ENCODE data around the gene GPR157.
"Not testable (repeated sequence)": the region's sequence is repeated elsewhere in the genome, so short reads cannot be mapped to it uniquely, and the experiment has no call there.

The GPR157 gene

DNA sequence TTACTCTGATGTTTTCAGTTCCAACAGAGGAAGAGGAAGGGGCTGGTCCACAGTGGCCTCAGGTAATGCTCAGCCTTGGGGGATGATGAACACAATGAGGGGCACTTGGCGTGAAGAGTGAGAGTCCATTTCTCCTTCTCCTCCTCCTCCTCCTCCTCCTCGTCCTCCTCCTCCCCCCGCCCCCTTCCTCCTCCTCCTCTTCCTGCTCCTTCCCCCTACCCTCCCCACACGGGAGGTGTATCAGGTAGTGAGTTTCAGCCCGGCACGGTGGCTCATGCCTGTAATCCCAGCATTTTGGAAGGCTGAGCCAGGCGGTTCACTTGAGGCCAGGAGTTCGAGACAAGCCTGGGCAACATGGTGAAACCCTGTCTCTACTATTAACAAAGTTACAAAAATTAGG lies 17.3 kb upstream of the GPR157 start:
- no peak for DNase-seq (ENCODE audit: low read depth in 2 of 2)

DNA sequence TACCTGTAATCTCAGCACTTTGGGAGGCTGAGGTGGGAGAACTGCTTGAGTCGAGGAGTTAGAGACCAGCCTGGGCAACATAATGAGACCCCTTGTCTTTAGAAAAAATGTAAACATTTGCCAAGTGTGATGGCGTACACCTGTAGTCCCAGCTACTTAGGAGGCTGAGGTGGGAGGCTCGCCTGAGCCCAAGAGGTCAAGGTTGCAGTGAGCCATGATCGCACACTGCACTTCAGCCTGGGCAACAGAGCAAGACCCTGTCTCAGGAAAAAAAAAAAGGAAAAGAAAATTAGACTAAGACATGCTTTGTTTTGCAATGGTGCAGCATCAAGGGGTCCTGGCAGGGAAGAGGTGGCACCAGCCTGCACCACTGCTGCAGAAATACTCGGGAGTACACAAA lies 16.8 kb upstream of the GPR157 start:
- no peak for DNase-seq (ENCODE audit: low read depth in 2 of 2)

DNA sequence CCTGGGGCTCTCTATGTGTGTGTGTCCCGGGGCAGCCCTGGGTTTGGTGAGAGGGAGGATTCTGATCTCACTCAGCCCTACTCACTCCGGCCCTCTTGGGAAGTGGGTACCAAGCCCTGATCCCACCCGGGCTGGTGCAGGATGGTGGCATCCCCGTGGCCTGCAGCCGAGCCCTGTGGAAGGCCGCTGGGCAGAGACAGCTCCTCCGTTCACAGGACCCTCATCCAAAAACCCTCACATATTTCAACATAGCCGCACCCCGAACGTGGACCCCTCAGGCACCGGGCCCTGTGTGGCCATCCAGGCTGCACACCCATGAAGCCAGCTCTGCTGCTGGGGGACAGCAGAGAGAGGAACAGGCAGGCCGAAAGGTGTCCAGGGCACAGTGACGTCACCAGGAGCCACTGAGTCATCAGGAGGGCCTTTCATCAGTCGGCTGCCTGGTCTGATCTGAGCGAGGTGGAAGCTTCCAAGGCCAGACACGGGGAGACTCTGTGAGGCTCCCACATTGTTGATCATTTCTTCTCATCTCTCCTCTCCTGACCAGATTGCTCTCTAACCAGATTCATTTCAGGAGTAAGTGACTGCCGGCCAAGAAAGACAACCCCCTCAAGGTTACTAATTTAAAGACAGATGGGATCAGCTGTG lies 16.2 kb upstream of the GPR157 start:
- DNase-seq (ENCODE audit: low read depth in 2 of 2), result no peak

DNA sequence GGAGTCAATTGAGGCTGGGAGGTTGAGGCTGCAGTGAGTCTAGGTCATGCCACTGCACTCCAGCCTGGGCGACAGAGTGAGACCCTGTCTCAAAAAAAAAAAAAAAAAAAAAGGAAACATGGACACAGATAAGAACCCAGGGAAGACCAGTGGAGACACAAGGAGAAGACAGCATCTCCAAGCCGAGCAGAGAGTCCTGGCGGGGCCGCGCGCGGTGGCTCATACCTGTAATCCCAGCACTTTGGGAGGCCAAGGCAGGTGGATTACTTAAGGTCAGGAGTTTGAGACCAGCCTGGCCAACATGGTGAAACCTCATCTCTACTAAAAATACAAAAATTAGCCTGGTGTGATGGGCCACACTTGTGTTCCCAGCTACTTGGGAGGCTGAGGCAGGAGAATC lies 15.6 kb upstream of the GPR157 start:
- DNase-seq (ENCODE audit: low read depth in 2 of 2), result not testable (repeated sequence)

DNA sequence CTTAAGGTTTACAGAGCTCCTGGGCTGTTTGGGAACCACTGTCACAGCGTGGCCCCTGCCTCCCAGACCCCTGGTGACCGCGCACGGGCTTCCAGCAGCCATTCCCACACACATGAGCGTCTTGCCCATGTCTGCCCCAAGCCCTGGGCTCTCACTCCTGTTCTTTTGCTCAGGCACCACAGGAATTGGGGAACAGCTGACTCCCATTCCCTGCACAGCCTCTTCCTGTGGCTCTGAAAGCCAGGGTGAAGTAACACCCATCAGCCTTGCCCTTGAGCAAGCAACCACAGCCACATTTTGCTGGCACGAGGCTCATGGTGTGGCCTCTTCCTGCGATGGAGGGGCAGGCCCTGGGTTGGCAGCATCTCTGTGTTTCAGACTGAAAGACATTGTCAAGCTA lies 14.3 kb upstream of the GPR157 start:
- no peak for DNase-seq (ENCODE audit: low read depth in 2 of 2)

DNA sequence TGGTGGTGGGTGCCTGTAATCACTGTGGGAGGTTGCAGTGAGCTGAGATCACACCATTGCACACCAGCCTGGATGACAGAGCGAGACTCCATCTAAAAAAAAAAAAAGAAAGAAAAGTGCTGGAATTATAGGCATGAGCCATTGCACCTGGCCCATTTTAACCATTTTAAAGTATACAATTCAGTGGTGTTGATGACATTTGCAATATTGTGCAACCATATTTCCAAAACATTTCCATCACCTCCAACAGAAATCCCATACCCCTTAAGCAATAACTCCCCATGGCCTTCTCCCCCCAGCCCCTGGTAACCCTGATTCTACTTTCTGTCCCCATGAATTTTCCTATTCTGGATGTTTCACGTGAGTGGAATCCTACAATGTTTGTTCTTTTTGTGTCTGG lies 11.0 kb upstream of the GPR157 start:
- DNase-seq (ENCODE audit: low read depth in 2 of 2), result no peak

DNA sequence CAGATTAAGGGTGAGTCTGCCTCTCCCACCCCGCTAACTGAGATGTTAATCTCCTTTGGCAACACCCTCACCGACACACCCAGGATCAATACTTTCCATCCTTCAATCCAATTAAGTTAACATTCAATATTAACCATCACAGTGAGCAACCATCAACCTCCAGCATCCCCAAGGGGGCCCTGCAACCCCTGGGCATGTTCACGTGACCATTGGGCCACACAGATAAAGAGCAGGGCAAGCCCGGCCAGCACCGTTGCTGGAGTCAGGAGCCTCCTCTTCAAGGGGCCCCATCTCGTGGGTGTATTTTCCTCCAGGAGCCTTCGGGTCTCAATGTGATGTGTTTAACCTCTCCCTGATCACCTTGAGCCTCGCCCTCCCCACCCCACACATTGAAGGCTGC lies 8.0 kb upstream of the GPR157 start:
- DNase-seq (ENCODE audit: low read depth in 2 of 2), result no peak

DNA sequence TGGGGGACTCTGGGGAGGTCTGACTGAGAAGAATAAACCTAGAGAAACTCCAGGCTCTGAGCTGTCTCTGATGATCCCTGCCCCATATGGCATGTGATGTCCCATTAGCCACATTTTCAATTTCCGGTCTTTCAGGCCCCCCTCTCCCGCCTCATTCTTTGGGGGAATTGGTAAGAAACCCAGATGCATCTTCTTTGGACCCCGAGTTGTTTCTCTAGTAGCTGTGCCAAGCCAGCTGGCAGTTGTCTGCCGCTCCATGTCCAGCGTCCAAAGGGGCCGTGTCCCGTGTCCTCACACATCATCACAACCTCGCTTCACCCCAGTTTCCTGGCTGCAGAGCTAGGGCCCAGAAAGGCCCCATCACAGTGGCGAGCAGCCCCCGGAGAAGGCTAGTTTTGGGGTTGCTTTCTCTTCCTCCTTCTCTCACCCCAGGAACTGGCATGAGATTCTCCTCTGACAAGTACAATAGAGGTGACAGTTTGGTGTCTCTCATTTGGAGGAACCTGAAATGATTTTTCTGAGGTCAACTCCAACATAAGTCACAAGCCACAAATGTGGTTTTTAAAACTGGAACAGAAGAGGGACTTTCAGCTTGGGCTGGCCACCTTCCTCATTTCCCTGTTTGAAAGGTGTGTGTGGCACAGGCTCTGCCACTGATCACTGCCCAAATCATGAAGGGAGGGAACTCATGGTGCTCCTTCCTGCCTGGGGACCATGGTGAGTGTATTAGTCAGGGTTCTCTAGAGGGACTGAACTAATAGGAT lies 6.4 kb upstream of the GPR157 start:
- DNase-seq (ENCODE audit: low read depth in 2 of 2), result no peak

DNA sequence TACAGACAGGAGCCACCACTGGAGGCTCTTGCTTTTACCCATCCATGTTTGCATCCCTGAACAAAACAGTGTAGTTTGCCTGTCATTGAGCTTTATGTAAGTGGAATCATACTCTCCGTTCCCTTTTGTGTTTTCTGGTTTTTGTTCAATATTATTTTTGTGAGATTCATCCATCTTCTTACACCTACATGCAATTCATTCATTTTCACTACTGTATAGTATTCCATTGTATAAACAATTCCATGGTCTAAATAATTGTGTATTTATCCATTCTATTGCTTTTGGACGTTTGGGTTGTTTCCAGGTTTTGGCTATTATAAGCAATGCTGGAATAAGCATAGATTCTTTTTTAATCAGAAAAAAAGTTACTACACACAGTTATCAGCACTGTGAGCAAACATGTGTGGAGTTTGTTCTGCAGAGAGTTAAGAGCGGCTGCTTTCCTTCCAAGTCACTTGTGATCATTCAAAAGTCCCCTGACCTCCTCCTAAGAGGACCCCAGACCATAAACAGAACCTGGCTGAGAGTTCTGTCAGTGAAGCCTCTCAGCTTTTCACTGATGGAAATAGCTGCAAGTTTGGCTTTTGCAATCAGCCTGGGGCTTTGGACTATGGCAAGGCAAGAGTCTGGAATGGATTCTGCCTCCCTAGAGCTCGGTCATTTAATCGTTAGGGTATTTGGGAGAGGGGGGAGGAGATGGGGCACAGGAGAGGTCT lies 5.1 kb upstream of the GPR157 start:
- DNase-seq (ENCODE audit: low read depth in 2 of 2), result no peak

DNA sequence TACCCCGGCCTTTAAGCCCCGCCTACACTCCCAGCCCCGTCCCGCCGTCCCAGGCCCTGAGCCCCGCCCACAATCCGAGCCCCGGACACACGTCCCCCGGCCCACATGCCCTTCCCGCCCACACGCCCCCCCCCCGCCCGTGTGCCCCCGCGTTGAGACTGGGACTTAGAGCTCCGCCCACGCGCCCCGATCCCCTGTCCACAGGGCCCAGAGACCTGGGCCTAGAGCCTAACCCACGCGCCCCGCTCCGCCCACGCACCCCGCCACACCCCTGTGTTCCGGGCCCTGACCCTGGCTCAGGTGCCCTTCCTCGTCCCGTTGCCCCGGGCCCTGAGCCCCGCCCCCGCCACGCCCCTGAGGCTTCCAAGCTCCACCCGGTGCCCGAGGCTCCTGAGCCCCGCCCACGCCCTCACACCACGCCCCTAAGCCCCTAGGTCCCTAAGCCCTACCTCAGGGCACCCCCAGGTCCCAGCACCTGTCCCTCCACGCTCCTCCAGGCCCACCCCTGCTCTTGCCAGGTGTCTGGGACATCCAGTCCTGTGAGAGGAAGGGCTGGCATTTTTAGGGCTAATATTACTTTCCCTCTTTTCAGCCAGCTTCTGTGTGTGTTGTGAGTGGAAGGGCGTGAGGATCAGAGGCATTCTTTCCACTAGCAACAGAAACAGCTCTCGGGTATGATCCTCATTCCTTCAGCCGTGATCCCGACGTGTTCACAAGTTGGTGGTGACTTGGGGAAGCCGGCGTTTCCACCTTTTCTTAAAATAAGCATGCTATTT lies 552 bp upstream of the GPR157 start:
- DNase-seq (ENCODE audit: low read depth in 2 of 2), result peak; percentile 68 to 84

DNA sequence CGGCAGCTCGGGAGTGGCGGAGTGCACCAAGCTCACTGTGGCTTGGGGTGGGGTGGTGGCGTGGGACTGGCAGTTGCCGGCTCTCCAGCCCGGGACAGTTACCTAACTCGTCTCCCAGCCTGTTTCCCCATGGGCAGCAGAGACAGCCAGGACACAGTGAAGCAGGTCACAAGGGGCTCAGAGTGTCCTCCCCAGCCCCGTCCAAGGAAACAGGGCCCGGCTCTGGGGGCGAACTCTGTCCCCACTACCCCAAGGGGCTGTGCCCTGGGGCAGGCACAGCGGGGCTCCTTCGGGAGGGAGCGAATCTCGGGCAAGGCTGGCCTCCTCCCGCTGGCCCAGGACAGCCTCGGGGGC lies 759 bp downstream of the GPR157 start:
- no peak for DNase-seq (ENCODE audit: low read depth in 2 of 2)

DNA sequence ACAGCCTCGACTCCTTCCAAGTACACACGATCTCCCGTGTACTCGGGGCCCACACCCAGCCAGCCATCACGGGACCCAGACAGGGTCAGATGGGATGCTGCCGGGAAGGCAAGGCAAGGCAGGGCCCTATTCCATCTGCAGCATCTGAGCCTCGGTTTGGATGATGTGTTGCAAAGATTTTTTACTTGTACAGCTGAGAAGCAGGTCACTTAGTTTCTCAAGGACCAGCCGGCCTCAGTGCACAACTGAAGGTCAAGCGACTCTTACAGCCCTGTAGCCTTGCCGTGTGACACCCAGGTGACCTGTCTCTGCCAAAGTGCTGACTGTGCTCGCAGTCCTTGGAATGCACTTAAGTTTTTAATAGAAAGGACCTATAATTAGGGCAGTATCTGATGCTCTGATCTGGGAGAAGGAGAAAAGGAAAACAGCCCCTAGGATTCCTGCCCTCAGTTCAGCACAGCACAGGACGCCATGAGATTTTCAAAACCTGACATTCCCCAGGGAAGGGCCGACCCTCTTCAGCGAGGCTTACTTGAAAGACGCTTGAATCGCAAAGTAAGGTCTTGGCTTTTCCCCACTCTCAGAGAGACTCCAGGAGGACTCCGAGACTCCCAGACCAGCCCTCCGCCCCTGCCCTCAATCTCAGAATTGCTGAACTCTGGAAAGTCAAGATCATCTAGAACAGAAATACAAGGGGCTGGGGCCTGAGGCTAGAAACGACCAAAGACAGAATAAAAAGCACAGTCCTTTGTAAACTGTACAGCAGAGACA lies 1.3 kb downstream of the GPR157 start:
- DNase-seq (ENCODE audit: low read depth in 2 of 2), result no peak

DNA sequence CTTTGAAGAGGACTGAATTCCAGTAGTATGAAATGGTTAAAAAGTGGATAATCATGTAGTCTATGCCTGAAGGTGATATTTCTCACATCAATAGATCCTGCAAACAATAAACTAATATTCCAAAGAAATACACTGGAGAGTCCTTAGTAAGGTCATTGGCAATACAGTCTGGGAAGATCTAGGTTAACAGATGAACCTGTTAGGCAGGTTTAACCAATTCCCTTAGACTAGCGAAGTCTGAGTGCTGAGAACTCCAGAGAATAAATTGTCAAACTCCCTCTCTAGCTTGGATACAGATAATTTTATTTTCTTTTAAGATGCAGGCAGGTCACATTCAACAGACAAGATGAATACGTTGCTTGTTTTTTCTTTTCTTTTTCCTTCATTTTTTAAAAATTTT lies 2.4 kb downstream of the GPR157 start:
- no peak for DNase-seq (ENCODE audit: low read depth in 2 of 2)

DNA sequence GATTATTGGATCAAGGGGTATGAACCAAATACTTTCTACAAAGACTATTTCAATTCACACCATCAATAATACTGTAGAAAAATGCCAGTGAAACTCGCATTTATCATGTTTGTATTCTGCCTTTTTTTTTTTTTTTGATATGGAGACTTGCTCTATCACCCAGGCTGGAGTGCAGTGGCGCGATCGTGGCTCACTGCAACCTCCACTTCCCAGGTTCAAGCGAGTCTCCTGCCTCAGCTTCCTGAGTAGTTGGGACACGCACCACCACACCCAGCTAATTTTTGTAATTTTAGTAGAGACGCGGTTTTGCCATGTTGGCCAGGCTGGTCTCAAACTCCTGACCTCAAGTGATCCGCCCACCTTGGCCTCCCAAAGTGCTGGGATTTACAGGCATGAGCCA lies 3.1 kb downstream of the GPR157 start:
- DNase-seq (ENCODE audit: low read depth in 2 of 2), result not testable (repeated sequence)

DNA sequence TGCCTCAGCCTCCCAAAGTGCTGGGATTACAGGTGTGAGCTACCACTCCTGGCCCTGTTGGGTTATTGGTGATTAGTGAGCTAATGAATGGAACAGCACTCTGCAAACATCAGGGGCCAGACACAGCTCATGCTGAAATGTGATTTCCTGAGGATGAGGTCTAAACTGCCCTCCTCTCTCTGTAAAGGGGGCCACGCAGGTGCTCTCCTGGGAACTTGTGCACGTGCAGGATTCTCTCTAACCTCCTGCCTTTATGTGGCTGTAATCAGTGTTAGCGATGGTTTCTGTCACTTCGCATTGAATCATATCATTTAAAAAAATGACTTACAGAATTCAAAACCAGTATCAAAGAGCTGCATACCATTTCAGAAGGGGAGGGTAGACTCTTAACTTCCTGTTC lies 3.6 kb downstream of the GPR157 start:
- no peak for DNase-seq (ENCODE audit: low read depth in 2 of 2)

DNA sequence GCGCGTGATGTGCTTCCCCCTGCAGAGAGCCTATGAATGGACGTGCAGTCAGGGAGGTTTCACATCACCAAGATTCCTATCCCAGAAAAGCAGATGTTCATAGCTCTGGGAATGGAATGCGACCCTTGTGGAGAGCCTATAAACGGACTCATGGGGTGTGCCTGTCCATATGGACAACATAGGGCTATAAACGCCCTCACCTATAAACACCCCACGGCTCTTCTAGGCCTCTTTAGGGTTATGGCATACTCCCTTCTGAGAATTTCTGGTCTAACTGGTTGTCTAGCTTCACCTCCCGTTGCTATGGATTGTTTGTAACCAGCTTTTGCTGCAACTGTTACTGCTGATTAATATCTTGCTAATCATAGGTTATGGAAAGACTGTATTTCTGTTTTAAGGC lies 4.5 kb downstream of the GPR157 start:
- DNase-seq (ENCODE audit: low read depth in 2 of 2), result not testable (repeated sequence)

DNA sequence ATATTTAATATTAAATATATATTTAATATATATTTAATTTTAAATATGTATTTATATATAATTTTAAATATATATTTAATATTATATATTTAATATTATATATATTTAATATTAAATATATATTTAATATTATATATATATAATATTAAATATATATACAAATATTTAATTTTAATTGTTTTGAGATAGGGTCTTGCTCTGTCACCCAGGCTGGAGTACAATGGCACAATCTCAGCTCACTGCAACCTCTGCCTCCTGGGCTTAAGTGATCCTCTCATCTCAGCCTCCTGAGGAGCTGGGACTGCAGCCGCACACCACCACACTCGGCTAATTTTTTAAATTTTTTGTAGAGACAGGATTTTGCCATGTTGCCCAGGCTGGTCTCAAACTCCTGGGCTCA lies 5.2 kb downstream of the GPR157 start:
- DNase-seq (ENCODE audit: low read depth in 2 of 2), result not testable (repeated sequence)

DNA sequence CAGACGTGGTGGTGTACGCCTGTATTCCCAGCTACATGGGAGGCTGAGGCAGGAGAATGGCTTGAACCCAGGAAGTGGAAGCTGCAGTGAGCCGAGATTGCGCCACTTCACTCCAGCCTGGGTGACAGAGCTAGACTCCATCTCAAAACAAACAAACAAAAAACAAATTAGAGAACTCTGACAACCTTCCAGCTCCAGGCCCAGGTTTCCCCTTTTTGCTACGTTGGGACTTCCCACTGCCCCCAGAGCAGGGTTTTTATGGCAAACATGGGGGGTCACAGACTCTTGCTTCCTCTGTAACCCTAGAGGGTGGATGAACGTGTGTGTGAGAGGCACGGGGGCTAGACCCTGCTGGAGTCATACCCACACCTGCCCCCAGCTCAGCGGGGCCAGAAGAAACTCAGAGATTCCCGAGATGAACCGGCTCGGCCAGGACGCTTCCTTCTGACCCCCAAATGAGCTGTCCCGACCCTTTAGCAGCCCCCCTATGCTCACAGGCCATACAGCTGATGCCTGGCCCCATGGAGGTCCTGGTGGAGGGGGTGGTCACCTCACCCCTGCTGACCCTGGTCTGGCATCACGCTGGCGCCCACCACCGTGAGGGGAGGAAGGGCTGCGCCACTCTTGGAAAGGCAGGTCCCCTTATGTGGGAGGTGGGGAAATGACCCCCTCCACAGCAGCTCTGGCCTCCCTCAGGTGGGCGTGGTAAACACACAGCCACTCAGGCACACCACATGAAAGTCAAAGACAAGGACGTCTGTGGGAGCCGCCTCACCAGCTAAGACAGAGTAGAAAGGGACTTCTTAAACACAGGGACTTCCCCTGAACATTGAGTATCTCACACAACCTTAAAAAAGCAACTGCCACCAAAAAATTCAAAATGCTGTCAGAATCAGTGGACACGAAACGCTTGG lies 7.1 kb downstream of the GPR157 start:
- peak; percentile 19 to 27 for DNase-seq (ENCODE audit: low read depth in 2 of 2)

DNA sequence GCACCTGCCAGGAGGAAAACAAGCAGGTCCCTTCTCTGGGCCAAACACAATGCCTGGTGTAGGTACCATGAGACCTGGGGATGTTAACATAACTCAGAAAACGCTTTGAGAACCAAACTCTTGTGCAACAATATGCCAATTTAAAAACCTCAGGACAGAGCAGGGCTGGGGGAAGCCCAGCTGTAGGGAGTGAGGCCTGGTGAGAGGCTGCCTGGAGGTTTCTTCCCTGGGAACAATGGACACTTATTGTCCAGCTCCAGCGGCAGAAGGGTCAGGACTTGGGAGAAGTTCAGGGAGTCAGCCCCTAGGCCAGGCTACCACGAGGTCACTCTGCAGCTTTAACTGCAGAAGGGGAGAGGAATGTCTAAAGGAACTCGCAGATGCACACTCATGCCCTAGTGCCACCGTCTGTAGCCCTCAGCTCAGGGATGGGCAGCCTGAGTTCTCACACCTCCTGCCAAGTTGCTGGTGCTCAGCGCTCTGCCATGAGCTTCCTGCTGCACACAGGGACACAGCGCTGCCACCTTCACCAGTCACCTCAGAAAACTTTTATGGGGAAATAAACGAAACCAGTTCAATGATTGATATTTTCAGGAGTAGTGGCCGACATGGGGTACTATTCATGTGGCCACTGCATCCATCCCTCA lies 8.5 kb downstream of the GPR157 start:
- no peak for DNase-seq (ENCODE audit: low read depth in 2 of 2)

DNA sequence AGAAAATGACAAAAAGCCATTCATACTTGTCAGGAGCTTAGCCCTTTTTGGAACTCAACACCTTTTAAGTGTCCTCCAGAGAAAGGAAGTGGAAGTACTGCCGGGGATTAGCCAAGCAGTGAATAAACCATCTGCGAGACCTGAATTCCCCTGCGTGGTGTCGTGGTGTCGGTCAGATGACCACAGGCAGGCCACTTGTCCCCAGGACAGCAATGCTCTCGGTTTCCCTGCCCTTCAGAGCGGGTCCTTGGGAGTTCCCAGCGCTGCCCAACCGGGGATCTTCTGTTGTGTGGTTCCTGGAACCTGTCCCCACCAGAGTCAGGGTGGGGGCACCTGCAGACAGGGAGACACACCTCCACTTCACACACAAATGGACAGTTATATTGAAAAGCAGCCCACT lies 9.2 kb downstream of the GPR157 start:
- DNase-seq (ENCODE audit: low read depth in 2 of 2), result no peak

Data from stimulated activated CD4-positive, alpha-beta T cell treated with anti-CD3 and anti-CD28 coated beads, Interleukin-15, amount 100 ng/mL, for 48 hours (primary cell).